ENCODE results near the gene FBXO39.

DNA sequence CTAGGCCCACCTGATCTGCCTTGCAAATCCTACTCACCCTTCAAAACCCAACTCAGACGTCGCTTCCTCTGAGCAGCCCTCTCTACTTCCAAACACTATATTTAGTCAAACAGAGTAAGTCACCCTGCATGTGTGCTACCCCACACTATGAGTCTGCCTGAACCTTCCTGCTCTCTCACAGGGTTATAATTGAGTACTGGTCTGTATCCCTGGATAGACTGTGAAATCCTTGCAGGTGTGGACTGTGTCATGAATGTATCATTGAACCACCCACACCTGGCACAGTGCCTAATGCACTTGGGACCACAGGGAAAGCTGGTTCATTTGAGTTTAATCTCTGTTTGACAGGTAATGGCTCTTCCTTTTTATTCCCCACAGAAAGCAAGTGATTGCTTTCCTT is 3.4 kb downstream of the FBXO39 start:
- TF ChIP-seq, protein P1, sequence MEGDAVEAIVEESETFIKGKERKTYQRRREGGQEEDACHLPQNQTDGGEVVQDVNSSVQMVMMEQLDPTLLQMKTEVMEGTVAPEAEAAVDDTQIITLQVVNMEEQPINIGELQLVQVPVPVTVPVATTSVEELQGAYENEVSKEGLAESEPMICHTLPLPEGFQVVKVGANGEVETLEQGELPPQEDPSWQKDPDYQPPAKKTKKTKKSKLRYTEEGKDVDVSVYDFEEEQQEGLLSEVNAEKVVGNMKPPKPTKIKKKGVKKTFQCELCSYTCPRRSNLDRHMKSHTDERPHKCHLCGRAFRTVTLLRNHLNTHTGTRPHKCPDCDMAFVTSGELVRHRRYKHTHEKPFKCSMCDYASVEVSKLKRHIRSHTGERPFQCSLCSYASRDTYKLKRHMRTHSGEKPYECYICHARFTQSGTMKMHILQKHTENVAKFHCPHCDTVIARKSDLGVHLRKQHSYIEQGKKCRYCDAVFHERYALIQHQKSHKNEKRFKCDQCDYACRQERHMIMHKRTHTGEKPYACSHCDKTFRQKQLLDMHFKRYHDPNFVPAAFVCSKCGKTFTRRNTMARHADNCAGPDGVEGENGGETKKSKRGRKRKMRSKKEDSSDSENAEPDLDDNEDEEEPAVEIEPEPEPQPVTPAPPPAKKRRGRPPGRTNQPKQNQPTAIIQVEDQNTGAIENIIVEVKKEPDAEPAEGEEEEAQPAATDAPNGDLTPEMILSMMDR (IDR thresholded peaks at IDR 0.05 in 2 of 3, conservative IDR thresholded peaks at IDR 0.05 in 1 of 3; ENCODE audit: borderline replicate concordance in 1 of 3, insufficient read depth in 1 of 3, low read depth in 2 of 3, low read length in 2 of 3), result no peak
- TF ChIP-seq EZH2 (IDR thresholded peaks at IDR 0.05) (no peak), EGR1 (IDR thresholded peaks at IDR 0.05; ENCODE audit: low read depth) (no peak), POLR2A (IDR thresholded peaks at IDR 0.05; ENCODE audit: borderline replicate concordance, extremely low read depth, insufficient read depth, insufficient read length) (no peak), SIN3A (IDR thresholded peaks at IDR 0.05; ENCODE audit: low read depth) (no peak), SRF (IDR thresholded peaks at IDR 0.05; ENCODE audit: low read depth) (no peak), ELF1 (IDR thresholded peaks at IDR 0.05; ENCODE audit: borderline replicate concordance, low read depth) (no peak), POLR2AphosphoS5 (IDR thresholded peaks at IDR 0.05; ENCODE audit: low read depth, low read length) (no peak), FOSL1 (IDR thresholded peaks at IDR 0.05; ENCODE audit: low read depth) (no peak), EZH2phosphoT487 (IDR thresholded peaks at IDR 0.05; ENCODE audit: borderline replicate concordance) (no peak), TCF7L2 (IDR thresholded peaks at IDR 0.05; ENCODE audit: borderline replicate concordance, extremely low read depth, insufficient read depth, insufficient read length) (no peak)
- TF ChIP-seq, protein P2, sequence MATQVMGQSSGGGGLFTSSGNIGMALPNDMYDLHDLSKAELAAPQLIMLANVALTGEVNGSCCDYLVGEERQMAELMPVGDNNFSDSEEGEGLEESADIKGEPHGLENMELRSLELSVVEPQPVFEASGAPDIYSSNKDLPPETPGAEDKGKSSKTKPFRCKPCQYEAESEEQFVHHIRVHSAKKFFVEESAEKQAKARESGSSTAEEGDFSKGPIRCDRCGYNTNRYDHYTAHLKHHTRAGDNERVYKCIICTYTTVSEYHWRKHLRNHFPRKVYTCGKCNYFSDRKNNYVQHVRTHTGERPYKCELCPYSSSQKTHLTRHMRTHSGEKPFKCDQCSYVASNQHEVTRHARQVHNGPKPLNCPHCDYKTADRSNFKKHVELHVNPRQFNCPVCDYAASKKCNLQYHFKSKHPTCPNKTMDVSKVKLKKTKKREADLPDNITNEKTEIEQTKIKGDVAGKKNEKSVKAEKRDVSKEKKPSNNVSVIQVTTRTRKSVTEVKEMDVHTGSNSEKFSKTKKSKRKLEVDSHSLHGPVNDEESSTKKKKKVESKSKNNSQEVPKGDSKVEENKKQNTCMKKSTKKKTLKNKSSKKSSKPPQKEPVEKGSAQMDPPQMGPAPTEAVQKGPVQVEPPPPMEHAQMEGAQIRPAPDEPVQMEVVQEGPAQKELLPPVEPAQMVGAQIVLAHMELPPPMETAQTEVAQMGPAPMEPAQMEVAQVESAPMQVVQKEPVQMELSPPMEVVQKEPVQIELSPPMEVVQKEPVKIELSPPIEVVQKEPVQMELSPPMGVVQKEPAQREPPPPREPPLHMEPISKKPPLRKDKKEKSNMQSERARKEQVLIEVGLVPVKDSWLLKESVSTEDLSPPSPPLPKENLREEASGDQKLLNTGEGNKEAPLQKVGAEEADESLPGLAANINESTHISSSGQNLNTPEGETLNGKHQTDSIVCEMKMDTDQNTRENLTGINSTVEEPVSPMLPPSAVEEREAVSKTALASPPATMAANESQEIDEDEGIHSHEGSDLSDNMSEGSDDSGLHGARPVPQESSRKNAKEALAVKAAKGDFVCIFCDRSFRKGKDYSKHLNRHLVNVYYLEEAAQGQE (IDR thresholded peaks at IDR 0.05; ENCODE audit: low read depth), result no peak
